ENCODE data around the gene TUT4.

Gene TUT4

GRCh38 chr1:52551507-52552235 lies 1.2 kb downstream of the TUT4 start:
- H2AFZ ChIP-seq (ENCODE audit: low read length) = peak overlapping the region; percentile 98; the same call in 1 of the 2 replicates
- H3K27ac ChIP-seq (ENCODE audit: low read length) = peak overlapping the region; percentile 91
- TF ChIP-seq EZH2phosphoT487 (IDR thresholded peaks at IDR 0.05; ENCODE audit: low read length) = no peak

GRCh38 chr1:52550447-52550846 lies 2.4 kb downstream of the TUT4 start:
- no peaks in the 10 kb centered on the region for H3K36me3 ChIP-seq (replicated peaks; ENCODE audit: insufficient read depth, low read length)
- H3K9me2 ChIP-seq (replicated peaks; ENCODE audit: insufficient read depth, low read length) = no peaks in the 10 kb centered on the region
- no peaks in the 10 kb centered on the region for H4K20me1 ChIP-seq (ENCODE audit: insufficient read depth, low read length)
- peaks cover 16% of the 10 kb centered on the region for H3F3A ChIP-seq (ENCODE audit: insufficient read depth, low read length)
- no peaks in the 10 kb centered on the region for H3K9me3 ChIP-seq (replicated peaks; ENCODE audit: insufficient read depth, low read length)
- no peak overlapping the region for H3K9ac ChIP-seq (ENCODE audit: low read length)
- H3K27ac ChIP-seq (ENCODE audit: low read length) = no peak overlapping the region
- peaks cover 70% of the 10 kb centered on the region for H3K79me2 ChIP-seq (ENCODE audit: low read length)
- TF ChIP-seq EZH2phosphoT487 (IDR thresholded peaks at IDR 0.05; ENCODE audit: low read length) (no peak), EZH2 (optimal IDR thresholded peaks at IDR 0.05; ENCODE audit: low read depth, low read length) (no peak), CTCF (IDR thresholded peaks at IDR 0.05; ENCODE audit: low read length) (no peak)
- peaks cover 6% of the 10 kb centered on the region; the same call in 1 of the 2 replicates for H3K4me1 ChIP-seq (ENCODE audit: low read length)
- H3K27me3 ChIP-seq (replicated peaks; ENCODE audit: insufficient read depth, low read length) = no peaks in the 10 kb centered on the region
- peak overlapping the region; percentile 99; the same call in 1 of the 2 replicates for H3K4me2 ChIP-seq (ENCODE audit: low read depth, low read length)
- no peak for DNase-seq
- H3K4me3 ChIP-seq (ENCODE audit: low read length) = peak overlapping the region; percentile 89; the same call in 1 of the 2 replicates
- no peak overlapping the region for H2AFZ ChIP-seq (ENCODE audit: low read length)

More at GRCh38 chr1:52551507-52552235, 1.2 kb downstream of the TUT4 start:
- Histone ChIP-seq H3F3A (ENCODE audit: insufficient read depth, low read length) (peaks cover 16% of the 10 kb centered on the region), H3K9me3 (replicated peaks; ENCODE audit: insufficient read depth, low read length) (no peaks in the 10 kb centered on the region), H3K9me2 (replicated peaks; ENCODE audit: insufficient read depth, low read length) (no peaks in the 10 kb centered on the region), H4K20me1 (ENCODE audit: insufficient read depth, low read length) (no peaks in the 10 kb centered on the region), H3K4me2 (ENCODE audit: low read depth, low read length) (peak overlapping the region; percentile 99), H3K4me1 (ENCODE audit: low read length) (peaks cover 6% of the 10 kb centered on the region; the same call in 1 of the 2 replicates), H3K27me3 (replicated peaks; ENCODE audit: insufficient read depth, low read length) (no peaks in the 10 kb centered on the region), H3K4me3 (ENCODE audit: low read length) (peak overlapping the region; percentile 89), H3K9ac (ENCODE audit: low read length) (peak overlapping the region; percentile 91), H3K36me3 (replicated peaks; ENCODE audit: insufficient read depth, low read length) (no peaks in the 10 kb centered on the region), H3K79me2 (ENCODE audit: low read length) (peaks cover 58% of the 10 kb centered on the region)
- peak; percentile 40 for DNase-seq

DNA sequence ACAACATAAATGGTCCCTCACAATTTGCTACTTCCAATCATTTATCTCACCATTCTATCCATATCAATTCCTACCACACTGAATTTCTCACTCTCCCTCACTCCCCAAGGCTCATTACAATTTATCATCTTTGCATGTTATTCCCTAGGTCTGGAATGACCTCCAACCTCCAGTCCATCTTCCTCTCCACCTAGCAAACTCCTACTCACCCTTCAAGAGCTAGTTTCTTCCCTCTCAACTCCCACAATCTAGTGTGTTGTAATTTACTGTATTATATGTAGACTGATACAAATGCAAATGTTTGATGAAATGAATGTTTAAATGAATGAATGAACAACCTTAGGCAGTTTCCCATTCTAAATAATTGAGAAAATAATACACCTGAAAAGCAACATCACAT lies 3.6 kb downstream of the TUT4 start:
- no peak overlapping the region for H3K4me2 ChIP-seq (ENCODE audit: low read depth, low read length)

More for the DNA sequence above, 3.6 kb downstream of the TUT4 start:
- H3K4me3 ChIP-seq (ENCODE audit: low read length) = no peak overlapping the region
- no peak overlapping the region for H2AFZ ChIP-seq (ENCODE audit: low read length)
- H3K36me3 ChIP-seq (replicated peaks; ENCODE audit: insufficient read depth, low read length) = no peaks in the 10 kb centered on the region
- H4K20me1 ChIP-seq (ENCODE audit: insufficient read depth, low read length) = no peaks in the 10 kb centered on the region
- H3F3A ChIP-seq (ENCODE audit: insufficient read depth, low read length) = peaks cover 16% of the 10 kb centered on the region
- H3K79me2 ChIP-seq (ENCODE audit: low read length) = peaks cover 82% of the 10 kb centered on the region
- no peak overlapping the region for H3K27ac ChIP-seq (ENCODE audit: low read length)
- TF ChIP-seq EZH2phosphoT487 (IDR thresholded peaks at IDR 0.05; ENCODE audit: low read length) (no peak), CTCF (IDR thresholded peaks at IDR 0.05; ENCODE audit: low read length) (no peak), EZH2 (optimal IDR thresholded peaks at IDR 0.05; ENCODE audit: low read depth, low read length) (no peak)
- no peaks in the 10 kb centered on the region for H3K9me3 ChIP-seq (replicated peaks; ENCODE audit: insufficient read depth, low read length)
- H3K9ac ChIP-seq (ENCODE audit: low read length) = no peak overlapping the region
- peaks cover 6% of the 10 kb centered on the region; the same call in 1 of the 2 replicates for H3K4me1 ChIP-seq (ENCODE audit: low read length)
- no peaks in the 10 kb centered on the region for H3K27me3 ChIP-seq (replicated peaks; ENCODE audit: insufficient read depth, low read length)
- H3K9me2 ChIP-seq (replicated peaks; ENCODE audit: insufficient read depth, low read length) = no peaks in the 10 kb centered on the region
- no peak for DNase-seq
